GM23248 (cell line): ENCODE data around the gene KDM7A.

Experiments used
- EZH2 ChIP-seq: fragments of 200-600 bp; sonication (generic); IDR thresholded peaks from 2 replicates; pipeline ENCODE4 v1.6.1; 2018; ENCODE audit warnings: antibody characterized with exemption, mild to moderate bottlenecking; ENCODE audit not compliant: insufficient read depth, poor library complexity, severe bottlenecking
- EZH2phosphoT487 ChIP-seq: fragments of 200-600 bp; sonication (generic); IDR thresholded peaks from 2 replicates; pipeline ENCODE4 v1.6.1; 2018; ENCODE audit warnings: antibody characterized with exemption, moderate library complexity, mild to moderate bottlenecking, low read depth; ENCODE audit not compliant: insufficient read depth

GRCh38 chr7:140200061-140200989, 23.5 kb upstream of the KDM7A start:
- TF ChIP-seq EZH2 (no peak), EZH2phosphoT487 (no peak)
